ENCODE data around the gene PARVA.

GRCh38 chr11:12438291-12438690, 60.9 kb downstream of the PARVA start:
- no peak for TF ChIP-seq CTCF (IDR thresholded peaks at IDR 0.05)
- no peak for TF ChIP-seq POLR2A (IDR thresholded peaks at IDR 0.05)
